ENCODE results near the gene PIM2. TPM values are rescaled to one million over a fixed set of nuclear protein-coding genes. Genes with fewer than 3 reads are reported as not detected.

The PIM2 gene
- total RNA-seq, 1 donor from 2014 or later = 13.1 TPM

DNA sequence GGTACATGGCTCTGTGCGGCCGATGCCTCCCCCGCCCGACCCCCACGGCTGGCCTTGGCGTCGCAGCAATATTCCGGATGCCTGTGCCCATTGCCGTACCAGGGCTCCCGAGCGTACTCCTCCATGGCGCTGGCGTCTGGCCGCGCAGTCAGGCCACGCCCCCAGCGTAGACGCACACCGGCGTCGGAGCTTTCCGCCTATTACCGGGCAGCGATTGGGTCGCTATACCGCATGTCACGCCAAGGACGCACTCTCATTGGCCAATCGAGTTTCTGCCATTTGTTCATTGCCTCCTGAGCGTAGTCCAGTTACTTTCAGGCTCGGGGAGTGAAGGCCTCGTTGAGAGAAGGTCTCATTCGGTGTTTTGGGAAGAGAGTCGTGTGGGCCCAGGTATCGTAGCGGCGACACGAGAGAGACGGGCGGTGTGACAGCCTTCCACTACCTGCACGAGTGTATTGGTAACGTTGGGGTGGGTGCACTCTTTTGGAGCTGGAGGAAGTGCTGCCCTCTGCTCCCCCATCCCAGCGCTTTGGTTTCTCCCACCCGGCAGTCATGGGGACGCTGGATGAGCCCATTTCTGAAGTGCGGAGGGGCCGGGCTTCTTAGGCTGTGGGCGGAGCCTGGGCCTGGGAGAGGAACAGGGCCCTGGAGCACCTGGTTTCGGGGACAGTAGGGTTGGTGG lies 21.1 kb downstream of the PIM2 start, which contains the start of the genes PQBP1 and TIMM17B:
Gene PQBP1, plus strand, starts transcription at position 306 of the 682 bp plus-strand sequence. CDS start 580 bp downstream, outside the sequence.
Gene TIMM17B, minus strand, starts transcription at position 144 of the 682 bp plus-strand sequence. Its CDS starts 19 bp downstream, at position 125.
- TF ChIP-seq CTCF (conservative IDR thresholded peaks at IDR 0.05; ENCODE audit: low read depth, low read length) = no peak
- peak; percentile 76 for DNase-seq (ENCODE audit: low read depth)
- H3K4me3 ChIP-seq (ENCODE audit: low read depth, low read length) = peak within 1 kb of the TSS; percentile 85

- DNase-seq (ENCODE audit: low read depth) = no peak
- TF ChIP-seq CTCF (conservative IDR thresholded peaks at IDR 0.05; ENCODE audit: low read depth, low read length) = no peak
- peak overlapping the region; percentile 85 for H3K4me3 ChIP-seq (ENCODE audit: low read depth, low read length)
Measured at GRCh38 chrX:48897157-48897624, 21.6 kb downstream of the PIM2 start.

- peak overlapping the region; percentile 85 for H3K4me3 ChIP-seq (ENCODE audit: low read depth, low read length)
- no peak for DNase-seq (ENCODE audit: low read depth)
- no peak for TF ChIP-seq CTCF (conservative IDR thresholded peaks at IDR 0.05; ENCODE audit: low read depth, low read length)
Measured at GRCh38 chrX:48896611-48897011, 22.2 kb downstream of the PIM2 start.

- no peak for DNase-seq (ENCODE audit: low read depth)
- no peak overlapping the region for H3K4me3 ChIP-seq (ENCODE audit: low read depth, low read length)
- TF ChIP-seq CTCF (conservative IDR thresholded peaks at IDR 0.05; ENCODE audit: low read depth, low read length) = no peak
Measured at GRCh38 chrX:48894891-48895290, 23.9 kb downstream of the PIM2 start.

- H3K4me3 ChIP-seq (ENCODE audit: low read depth, low read length) = no peak overlapping the region
- TF ChIP-seq CTCF (conservative IDR thresholded peaks at IDR 0.05; ENCODE audit: low read depth, low read length) = no peak
- DNase-seq (ENCODE audit: low read depth) = no peak
Measured at GRCh38 chrX:48893556-48894348, 25.1 kb downstream of the PIM2 start.

DNA sequence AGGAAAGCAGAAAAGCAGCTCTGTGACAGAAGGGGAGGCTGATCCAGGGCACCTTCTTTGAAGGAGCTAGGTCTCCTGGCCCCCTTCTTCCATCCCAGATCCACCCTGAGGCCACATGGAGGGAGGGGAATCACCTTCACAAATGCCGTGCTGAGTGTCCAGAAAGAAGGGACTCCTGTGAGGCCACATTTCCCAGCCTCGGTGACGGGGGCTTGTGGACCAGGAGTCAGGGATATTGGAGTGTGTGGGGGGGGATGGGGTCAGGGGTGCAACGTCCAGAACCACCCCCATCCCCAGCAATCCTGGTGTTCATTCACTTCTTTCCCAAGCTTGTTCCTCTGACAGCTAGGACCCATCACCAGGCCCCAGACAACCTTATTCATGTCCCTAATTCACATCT lies 25.9 kb downstream of the PIM2 start:
- no peak for DNase-seq (ENCODE audit: low read depth)
- TF ChIP-seq CTCF (conservative IDR thresholded peaks at IDR 0.05; ENCODE audit: low read depth, low read length) = no peak

More for the DNA sequence above, 25.9 kb downstream of the PIM2 start:
- no peak overlapping the region for H3K4me3 ChIP-seq (ENCODE audit: low read depth, low read length)
